HL-60/S4 treated with retinoic acid at 250 ng/mL for 4 days and 3 days (cell line): Measurements from ENCODE around the gene ISCU.
"Not testable (repeated sequence)": the region's sequence is repeated elsewhere in the genome, so short reads cannot be mapped to it uniquely, and the experiment has no call there.

ENCODE experiments used
- in situ Hi-C: fragments of 300-500 bp; cut with MboI; formaldehyde crosslinking; loops from 2 replicates; pipeline ENCODE4 v1.7.0; 2022; ENCODE audit warnings: low sequenced_read_pairs

Gene ISCU

DNA sequence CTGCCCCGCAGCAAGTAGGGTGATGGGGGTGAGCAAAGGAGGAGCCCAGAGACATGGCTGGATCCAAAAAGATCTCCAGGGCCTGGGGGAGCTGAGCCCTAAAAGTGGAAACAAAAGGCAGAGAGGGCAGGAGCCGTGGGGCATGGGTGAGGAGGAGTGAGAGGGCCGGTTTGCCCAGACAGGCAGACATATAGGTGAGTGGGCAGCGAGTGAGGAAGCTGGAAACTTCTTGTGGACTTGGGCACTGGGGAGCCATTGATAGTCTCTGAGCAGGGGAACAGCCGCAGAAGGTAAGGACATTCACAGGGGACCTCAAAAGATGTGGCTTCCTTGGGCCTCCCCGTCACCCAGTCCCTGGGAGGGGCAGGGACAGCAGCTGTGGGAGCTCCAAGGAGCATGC is 52.2 kb downstream of the ISCU start:
- in situ Hi-C loops, result no loop called here

DNA sequence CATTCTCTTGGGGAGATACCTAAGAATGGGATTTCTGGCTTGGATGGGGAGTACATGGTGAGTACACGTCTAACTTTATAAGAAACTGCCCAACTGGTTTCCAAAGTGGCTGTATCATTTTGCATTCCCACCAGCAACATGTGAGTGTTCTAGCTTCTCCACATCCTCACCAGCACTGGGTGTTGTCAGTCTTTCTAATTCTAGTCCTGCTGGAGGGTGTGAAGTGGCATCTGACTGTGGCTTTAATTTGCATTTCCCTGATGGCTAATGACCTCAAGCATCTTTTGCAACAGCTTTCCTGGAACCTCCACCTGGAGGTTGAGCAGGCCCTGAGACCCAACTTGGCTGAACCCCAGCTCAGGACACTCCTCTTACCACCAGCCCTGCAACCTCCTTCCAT is 53.5 kb downstream of the ISCU start:
- in situ Hi-C loops, result no loop called here

DNA sequence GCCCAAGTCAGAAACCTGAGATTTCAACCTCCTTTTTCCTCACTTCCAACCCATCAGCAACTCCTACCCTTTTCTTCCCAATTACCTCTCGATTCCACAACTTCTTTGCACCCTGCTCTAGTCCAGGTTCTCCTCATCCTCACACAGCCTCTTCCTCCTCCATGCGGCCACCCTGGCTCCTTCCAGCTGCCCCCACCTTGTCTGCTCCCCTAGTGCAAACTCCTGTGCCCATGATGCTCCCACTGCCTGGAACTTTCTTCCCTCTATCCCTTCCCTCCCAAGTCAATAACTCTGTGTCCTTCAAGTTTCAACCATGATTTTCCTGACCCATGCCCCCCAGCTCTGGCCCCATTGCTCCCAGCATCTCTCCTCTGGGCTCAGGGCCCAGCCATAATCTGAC is 54.0 kb downstream of the ISCU start:
- in situ Hi-C loops, result no loop called here

DNA sequence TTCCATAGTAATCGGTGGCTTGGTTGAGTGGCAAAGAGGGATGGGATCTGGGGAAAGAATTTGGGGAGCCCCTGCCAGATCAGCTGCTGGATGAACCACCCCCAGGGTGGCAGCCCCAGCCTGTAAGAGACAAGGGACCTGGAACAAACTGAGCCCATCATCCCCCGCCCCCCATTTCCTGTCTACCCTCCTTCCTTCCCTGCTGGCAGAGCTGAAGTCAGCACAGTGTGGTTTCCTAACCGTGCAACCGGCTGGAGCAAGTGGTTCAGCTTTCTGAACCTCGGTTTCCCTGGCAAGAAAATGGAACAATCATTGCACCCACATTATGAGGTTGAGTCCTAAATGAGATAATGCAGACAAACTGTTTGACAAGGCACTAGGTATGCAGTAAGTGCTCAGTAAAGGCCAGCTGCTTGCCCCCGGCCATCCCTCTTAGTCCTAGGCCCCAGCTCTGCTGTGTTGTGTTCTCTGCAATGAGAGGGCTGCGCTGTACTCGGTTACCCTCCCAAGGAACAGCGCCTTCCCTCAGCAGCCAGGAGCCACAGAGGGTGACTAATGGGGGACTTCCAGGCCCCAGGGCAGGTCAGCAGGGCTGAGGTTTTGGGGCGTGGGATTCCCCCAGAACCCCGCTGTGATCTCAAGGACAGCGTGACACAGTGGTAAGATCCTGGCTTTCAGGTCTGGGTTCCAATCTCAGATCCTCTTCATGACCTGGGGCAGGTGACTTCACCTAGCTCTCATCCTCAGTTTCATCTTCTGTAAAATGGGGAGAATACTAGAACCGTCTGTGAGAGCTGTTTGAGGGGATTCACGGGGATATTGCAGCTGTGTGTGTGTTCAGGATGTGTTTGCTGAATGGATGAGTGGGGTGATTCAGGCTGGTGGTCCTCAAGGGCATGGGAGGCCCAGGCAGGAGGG is 54.8 kb downstream of the ISCU start:
- in situ Hi-C loops, result no loop called here

DNA sequence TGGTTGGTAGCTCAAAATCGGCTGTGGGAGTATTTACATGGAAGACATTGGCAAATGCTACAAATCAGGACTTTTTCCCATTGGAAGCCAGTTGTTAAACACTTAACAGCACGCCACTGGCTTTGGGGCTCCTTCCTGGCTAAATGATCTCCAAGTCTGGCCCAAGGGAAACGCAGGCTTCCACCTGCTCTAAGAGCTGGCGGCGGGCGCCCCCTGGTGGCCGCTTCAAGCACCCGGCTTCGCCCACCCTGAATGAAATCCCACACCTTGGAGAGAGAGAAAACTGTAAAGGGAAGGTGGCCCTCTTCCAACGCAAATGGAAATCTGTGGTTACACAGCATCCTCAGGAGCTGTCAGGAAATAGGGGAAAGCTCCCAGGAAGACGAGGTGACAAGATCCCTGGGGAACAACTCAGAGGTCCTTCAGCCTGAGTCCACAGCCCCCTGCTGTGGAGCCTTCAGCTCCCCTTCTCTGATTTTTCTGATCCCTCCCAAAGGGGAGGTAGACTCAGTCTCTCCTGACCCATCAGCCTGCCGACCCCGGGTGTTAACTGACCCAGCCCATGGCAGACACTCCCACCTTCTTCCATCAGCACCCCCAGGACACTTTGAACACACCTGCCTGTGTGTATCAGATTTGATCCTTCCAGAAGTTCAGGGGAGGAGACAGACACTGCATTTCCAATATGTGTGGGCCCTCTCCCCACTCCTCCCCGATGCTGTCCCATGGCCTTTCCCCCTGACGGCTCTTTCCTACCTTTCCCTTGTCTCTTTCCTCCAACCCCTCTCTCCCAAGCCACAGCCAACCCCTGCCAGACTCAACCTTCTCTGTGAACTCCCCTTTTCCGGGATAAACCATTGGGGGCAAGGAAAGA is 55.9 kb downstream of the ISCU start:
- in situ Hi-C loops, result no loop called here

DNA sequence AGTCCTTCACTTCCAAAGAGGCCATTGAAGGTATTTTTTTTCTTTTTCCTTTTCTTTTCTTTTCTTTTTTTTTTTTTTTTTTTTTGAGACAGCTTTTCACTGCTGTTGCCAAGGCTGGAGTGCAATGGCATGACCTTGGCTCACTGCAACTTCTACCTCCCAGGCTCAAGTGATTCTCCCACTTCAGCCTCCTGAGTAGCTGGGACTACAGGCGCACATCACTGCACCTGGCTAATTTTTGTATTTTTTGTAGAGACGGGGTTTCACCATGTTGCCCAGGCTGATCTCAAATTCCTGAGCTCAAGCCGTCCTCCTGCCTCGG is 56.5 kb downstream of the ISCU start:
- in situ Hi-C loops, result not testable (repeated sequence)
